GM23248 (cell line): Measurements from ENCODE around the gene FAM234B.

Experiments used
- EZH2 ChIP-seq: fragments of 200-600 bp; sonication (generic); IDR thresholded peaks from 2 replicates; pipeline ENCODE4 v1.6.1; 2018; ENCODE audit warnings: antibody characterized with exemption, mild to moderate bottlenecking; ENCODE audit not compliant: insufficient read depth, poor library complexity, severe bottlenecking
- EZH2phosphoT487 ChIP-seq: fragments of 200-600 bp; sonication (generic); IDR thresholded peaks from 2 replicates; pipeline ENCODE4 v1.6.1; 2018; ENCODE audit warnings: antibody characterized with exemption, moderate library complexity, mild to moderate bottlenecking, low read depth; ENCODE audit not compliant: insufficient read depth

- TF ChIP-seq EZH2phosphoT487 (no peak), EZH2 (no peak)
Measured at GRCh38 chr12:13027508-13027907, 16.7 kb upstream of the FAM234B start.
